GM12874 (cell line): Measurements from ENCODE around the gene SYT1.

Experiments used
- TF ChIP-seq, protein P1 (sequence below): IDR thresholded peaks from 2 replicates; pipeline ENCODE4 v1.5.1; 2011; ENCODE audit warnings: low read depth, mild to moderate bottlenecking, control low read depth, low read length, moderate library complexity; ENCODE audit not compliant: insufficient read depth

Gene SYT1

DNA sequence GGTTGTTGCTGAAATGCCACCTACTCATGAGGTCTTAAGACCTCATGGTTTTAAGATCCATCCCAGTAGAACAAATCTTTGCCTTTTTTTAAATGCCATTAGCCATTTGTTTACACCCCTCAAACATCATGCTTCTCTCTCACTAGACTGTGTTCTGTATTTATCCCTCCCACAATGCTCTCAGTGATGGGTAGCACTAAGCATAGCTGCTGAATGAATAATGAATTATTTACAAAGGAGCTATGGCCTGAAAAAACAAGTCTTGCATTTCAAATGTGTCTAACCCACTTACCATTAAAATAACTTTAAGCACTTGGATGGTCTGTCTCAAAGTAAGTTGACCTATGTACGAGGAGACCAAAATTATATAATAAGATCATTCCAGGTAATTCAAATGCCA is 491.6 kb downstream of the SYT1 start:
- TF ChIP-seq, protein P1, sequence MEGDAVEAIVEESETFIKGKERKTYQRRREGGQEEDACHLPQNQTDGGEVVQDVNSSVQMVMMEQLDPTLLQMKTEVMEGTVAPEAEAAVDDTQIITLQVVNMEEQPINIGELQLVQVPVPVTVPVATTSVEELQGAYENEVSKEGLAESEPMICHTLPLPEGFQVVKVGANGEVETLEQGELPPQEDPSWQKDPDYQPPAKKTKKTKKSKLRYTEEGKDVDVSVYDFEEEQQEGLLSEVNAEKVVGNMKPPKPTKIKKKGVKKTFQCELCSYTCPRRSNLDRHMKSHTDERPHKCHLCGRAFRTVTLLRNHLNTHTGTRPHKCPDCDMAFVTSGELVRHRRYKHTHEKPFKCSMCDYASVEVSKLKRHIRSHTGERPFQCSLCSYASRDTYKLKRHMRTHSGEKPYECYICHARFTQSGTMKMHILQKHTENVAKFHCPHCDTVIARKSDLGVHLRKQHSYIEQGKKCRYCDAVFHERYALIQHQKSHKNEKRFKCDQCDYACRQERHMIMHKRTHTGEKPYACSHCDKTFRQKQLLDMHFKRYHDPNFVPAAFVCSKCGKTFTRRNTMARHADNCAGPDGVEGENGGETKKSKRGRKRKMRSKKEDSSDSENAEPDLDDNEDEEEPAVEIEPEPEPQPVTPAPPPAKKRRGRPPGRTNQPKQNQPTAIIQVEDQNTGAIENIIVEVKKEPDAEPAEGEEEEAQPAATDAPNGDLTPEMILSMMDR = no peak

DNA sequence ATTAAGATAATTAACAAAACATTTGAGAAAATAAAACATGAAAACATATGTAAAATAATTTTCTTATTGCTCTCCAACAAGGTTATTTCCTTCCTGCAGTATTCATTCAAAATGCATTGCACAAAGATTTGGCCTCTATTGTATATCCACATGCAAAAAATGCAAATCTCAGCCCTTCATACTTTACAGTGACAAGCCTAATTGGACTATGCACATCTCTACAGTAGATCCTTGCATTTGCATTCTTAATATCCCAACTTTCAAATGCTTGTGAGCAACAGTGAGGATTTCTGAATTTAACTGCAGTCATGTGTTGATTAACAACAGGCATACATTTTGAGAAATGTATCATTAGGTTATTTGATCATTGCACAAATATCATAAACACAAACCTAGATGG is 492.5 kb downstream of the SYT1 start:
- TF ChIP-seq, protein P1 = no peak

DNA sequence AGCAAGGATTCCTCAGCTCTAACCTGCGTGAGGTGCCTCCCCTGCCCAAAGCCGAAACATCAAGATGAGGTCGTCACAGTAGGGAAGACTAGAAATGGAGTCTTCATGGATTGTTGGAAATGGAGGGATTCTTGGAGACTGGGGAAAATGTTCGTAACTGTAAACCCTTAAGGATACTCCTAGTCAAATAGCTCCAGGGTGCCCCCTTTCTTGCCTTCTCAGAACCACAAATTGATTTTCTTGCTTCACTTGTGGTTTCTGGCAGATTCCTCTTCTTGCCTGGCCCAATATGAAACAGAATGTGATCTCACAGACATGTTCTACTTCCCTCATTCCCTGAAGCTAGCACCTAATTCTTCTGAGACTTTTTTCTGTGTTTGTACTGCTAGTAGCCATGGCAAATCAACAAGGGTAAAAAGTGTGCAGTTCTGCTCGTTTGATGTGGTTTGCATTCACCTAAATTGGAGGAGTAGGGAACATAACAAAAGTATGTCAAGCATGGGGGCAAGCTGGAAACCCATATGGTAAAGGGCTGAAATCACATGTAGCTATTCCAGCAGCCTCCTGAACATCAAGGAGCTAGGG is 494.2 kb downstream of the SYT1 start:
- TF ChIP-seq, protein P1 = no peak

DNA sequence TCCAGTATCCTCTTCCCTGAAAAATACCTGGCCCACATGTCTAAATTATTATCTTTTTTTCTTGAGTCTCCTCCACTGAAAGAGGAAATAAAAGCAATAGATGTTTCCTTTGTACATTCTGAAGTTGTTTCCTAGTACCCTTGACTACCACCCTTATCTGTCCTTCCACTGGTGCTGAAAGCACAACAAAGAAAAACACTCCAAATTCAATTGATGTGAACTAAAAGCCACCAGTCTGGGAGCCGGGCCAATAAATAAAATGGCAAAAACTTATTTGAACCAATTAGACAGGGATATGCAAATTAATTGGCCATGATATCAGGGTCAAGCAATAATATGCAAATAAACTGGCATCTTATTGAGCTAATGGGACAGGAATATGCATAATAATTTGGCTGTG is 495.7 kb downstream of the SYT1 start:
- TF ChIP-seq, protein P1 = no peak

DNA sequence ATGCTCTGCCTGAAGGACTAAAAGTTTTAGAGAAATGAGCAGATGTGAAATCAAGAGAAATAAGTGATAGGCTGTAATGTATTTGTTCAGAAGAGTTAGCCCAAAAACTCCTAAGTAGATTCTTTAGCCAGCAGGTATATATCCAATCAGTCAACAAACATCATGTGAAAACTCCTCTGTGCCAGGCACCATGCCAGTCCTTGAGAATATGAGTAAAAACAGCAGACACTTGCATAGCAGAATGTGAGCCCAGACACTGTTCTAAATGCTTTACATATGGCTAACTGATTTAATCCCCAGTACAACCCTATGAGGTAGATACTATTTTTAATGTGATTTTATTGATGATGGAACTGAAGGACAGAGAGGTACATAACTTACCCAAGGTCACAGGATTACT is 496.4 kb downstream of the SYT1 start:
- TF ChIP-seq, protein P1 = no peak

DNA sequence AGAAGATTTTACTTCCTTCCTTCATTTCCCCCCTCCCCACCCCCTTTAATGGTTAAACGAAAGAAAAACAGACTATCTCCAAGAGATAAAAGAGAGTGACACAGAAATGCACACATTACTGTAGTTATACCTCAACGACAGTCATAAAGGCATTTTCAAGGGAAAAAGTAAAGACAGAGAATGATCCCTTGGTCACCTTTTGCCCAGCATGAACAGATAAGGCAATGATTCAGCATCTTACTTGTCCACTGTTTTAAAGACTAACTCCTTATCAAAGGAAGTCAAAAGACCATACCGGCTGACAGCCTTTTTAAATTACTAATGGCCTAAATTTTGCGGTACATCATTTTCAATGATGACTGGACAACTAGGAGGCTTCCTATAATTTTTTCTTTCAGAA is 499.6 kb downstream of the SYT1 start:
- TF ChIP-seq, protein P1 = no peak

DNA sequence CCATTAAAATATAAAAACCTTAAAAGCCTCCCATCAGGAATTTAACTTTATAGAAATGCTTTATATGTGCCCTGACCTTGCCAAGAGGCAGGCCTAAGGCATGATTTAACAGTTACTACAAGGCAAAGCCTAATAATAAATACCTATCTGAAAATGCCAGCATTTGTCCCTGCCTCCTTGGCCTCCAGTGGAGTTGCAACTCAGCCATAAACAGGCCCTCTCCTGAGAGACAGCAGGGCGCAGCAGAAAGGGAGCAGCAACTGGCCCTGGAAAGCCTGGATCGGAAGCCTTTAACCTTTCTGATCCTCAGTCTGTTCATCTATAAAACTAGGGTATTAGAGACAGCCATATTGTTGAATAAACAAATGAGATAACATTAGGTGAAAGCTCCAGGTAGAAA is 501.8 kb downstream of the SYT1 start:
- TF ChIP-seq, protein P1 = no peak

DNA sequence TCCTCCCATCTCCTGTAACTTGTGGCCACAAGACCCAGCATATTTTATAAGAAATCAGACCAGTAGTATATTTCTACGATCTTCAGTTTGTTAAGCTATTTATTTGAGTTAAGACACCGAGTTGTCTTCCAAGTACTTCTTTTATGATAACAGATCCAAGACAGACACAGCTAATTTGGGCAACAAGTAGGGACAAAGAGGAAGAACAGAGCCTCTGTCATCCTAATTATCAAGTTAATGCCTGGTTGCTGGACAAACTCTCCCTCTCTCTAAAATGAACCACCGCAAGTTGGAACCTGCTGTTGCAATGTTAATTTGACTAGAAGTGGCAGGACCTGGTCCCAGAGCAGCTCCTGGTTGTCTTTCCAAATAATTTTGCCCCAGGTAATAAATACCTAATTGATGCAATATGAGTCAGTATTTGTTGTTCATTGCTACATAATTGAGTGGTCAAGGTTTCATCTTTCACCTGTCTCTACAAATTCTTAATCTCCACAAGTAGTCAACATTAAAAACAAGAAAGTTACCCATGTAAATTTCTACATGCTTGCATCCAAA is 502.5 kb downstream of the SYT1 start:
- TF ChIP-seq, protein P1 = no peak
